GM18519 (cell line): Measurements from ENCODE around the gene TRAPPC12.
"Not testable (repeated sequence)": the region's sequence is repeated elsewhere in the genome, so short reads cannot be mapped to it uniquely, and the experiment has no call there.

Experiments
- ATAC-seq: cut with Tn5 transposase; IDR thresholded peaks from one replicate; pipeline ENCODE4 v1.9.1; 2021; ENCODE audit warnings: mild to moderate bottlenecking, moderate library complexity; ENCODE audit not compliant: unreplicated experiment, low FRiP score

The TRAPPC12 gene

DNA sequence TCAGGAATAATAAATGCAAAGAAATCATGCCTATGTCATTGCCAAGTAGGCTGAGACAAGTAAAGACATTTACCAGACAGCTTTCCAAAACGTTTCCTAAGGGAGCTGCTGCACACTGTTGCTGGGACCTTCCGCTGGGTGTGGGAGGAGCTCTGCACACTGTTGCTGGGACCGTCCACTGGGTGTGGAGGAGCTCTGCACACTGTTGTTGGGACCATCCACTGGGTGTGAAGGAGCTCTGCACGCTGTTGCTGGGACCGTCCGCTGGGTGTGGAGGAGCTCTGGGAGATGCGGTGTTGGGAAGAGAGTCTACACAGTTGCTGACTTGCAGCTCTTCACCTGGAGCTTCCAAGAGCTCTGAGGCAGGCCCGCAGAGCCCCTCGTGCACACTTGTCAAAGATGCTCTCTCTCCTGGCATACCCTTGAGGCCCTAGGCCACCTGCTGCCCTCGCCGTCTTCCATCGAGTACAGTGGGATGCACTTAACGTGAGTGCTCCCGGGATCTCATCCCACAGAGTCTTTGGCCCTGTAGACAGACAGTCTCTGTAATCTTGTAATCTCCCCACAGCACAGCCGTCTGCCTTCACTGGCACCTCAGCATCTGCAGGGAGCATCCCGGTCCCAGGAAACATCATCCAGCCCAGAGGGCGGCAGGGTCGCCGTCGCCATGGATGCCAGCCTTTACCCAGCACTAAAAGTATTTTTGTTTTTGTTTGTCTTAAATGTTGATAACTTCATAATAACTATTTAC lies 51.4 kb downstream of the TRAPPC12 start:
- no peak for ATAC-seq

- ATAC-seq: no peak
These were observed 52.6 kb downstream of the TRAPPC12 start for GRCh38 chr2:3432067-3432466.

DNA sequence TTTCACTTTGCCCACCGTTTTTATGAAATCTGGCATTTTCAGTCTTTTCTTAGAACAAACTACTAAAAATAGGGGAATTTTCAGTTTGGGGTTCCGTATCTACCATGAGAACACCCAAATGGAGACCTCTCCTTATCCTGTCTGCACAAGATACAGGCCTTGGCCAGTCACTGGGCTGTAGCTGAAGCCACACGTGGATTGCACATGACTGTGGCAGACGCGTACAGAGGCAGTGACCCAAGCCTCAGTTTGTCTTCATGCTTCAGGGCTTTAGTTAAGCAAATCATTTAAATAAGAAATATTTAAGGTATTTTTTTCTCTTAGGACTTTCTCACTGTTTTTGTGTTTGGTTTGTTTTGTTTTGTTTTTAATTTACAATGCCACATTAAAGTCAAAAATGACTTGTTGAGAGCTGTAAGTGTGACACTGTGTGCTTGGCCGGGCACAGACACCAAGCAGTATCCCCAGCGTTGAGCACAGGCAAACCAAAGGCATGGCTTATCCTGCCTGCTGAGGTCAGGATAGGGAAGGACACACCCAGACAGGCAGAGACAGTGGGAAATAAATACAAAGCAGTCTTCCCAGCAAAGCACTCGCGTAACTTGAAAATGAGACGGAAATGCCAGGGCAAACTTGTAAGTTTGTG lies 53.3 kb downstream of the TRAPPC12 start:
- ATAC-seq: no peak

- ATAC-seq: no peak
These were observed 53.8 kb downstream of the TRAPPC12 start for GRCh38 chr2:3433339-3433699.

GRCh38 chr2:3433776-3434400 lies 54.4 kb downstream of the TRAPPC12 start:
- no peak for ATAC-seq

- no peak for ATAC-seq
These were observed 55.2 kb downstream of the TRAPPC12 start for GRCh38 chr2:3434654-3435053.

DNA sequence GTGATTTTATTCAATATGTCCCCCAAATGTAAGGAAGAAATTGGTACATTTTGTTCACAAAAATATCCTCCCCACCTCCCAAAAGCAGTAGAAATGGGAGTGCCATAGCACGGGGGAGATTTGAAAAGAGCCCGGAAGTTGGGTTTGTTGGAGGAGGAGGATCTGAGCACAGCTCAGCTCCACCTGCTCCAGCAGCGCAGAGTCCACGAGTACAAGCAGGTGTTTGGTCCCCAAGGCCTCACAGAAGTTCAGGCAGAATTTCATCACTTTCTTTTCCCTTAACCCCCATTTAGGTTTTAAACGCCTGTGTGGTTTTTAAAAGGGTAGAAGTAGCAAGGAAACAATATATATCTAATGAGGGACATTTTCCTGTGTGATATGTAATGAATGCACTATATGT lies 56.0 kb downstream of the TRAPPC12 start:
- ATAC-seq: no peak

GRCh38 chr2:3440477-3440876 lies 61.0 kb downstream of the TRAPPC12 start:
- no peak for ATAC-seq

GRCh38 chr2:3441465-3441864 lies 62.0 kb downstream of the TRAPPC12 start:
- ATAC-seq: no peak

DNA sequence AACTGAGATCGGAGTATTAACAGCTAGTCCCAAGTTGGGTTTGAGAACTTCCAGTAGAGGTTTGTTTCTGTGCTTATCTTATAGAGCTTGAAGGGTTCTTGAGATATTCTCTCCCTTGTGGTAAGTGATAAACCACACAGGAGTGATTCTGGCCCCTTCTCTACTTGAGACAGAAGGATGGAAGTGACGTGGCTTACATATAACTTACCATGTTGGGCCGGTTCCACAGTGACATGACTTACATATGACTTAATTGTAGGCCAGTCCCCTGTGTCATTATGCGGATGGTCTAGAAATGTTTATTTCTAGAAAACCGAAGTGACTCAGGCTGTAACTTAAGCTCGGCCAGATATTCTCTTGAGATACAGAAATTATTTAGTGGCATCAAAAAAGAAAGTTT lies 62.7 kb downstream of the TRAPPC12 start:
- no peak for ATAC-seq

GRCh38 chr2:3443083-3443482 lies 63.6 kb downstream of the TRAPPC12 start:
- no peak for ATAC-seq

- no peak for ATAC-seq
These were observed 64.1 kb downstream of the TRAPPC12 start for GRCh38 chr2:3443506-3444084.

GRCh38 chr2:3445891-3446290 lies 66.4 kb downstream of the TRAPPC12 start:
- ATAC-seq: no peak

DNA sequence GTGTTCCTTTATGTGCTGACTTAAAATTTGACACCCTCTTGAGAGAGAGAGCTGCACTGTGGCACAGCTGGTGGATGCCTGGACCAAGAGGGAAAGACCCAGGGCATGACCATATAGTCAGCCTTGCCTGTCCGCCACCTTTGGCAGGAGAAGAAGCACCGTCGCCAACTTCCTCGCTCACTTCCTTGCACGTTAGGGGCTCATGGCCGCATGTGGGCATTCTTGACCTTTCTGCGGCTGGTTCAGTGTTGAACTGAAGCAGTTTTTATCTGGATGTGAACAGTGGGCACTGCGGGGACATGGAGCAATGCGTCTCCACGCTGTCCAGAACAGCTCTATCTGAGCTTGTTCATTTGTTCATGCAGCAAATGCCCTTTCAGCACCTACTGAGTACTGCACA lies 66.9 kb downstream of the TRAPPC12 start:
- ATAC-seq: no peak

- ATAC-seq: not testable (repeated sequence)
These were observed 67.7 kb downstream of the TRAPPC12 start for GRCh38 chr2:3447186-3447585.

DNA sequence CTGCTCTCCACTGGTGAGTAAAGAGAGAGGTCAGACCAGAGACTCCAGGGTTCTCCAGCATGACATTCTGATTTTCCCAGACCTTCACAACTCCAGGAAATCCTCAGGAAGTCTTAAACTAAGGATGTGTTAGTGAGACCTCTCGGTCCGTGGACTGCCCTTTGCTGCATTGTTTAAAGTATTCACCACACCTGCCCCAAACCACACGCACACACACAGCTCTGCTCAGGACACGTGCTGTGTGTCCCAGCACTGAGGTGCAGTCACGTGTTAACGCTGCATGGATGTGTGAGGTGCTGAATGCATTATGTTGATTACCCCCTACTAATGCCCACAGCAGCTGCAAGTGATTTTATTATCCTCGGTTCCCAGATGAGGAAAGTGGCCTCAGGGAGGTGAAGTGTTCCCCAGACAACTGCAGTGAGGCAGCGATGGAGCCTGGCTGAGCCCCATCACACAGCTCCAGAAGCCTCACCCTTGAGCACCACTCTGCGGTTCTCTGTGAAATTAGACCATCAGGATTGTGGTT lies 68.4 kb downstream of the TRAPPC12 start:
- ATAC-seq: no peak

DNA sequence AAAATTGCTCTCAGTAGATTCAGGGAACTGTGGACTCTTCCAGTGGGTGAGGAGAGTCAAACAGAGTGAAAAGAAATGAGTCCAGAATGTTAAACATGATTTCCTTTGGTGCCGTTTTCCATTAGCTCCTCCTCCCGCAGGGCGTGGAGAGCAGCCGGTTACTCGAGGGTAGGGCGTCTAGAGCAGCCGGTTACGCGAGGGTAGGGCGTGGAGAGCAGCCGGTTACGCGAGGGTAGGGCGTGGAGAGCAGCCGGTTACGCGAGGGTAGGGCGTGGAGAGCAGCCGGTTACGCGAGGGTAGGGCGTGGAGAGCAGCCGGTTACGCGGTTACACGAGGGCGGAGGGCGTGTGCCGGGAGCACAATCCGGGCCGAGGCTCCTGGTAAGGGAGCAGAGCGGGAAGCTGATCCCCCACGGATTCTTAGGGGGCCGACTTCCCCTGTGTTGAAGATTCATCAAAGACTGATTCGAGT lies 69.0 kb downstream of the TRAPPC12 start:
- ATAC-seq: not testable (repeated sequence)

- no peak for ATAC-seq
These were observed 69.6 kb downstream of the TRAPPC12 start for GRCh38 chr2:3449086-3449485.

DNA sequence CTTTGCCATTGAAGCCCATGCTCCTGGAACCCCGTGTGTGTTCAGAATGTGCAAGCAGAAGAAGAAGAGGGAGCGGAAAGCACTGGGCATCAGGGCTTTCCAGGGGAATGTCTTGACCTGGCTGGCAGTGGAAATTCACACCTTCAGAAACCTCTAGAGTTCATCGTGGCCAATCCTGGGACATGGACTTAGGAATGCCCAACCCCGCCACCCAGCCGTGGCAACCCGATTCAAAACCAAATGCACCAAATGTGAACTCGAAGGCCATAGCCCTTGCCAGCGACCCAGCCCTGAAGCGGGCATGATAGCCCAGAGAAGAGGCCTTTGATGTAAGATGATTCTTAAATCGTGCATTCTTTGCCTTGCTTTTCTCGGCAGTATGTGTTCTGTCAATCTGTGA lies 70.4 kb downstream of the TRAPPC12 start:
- no peak for ATAC-seq

DNA sequence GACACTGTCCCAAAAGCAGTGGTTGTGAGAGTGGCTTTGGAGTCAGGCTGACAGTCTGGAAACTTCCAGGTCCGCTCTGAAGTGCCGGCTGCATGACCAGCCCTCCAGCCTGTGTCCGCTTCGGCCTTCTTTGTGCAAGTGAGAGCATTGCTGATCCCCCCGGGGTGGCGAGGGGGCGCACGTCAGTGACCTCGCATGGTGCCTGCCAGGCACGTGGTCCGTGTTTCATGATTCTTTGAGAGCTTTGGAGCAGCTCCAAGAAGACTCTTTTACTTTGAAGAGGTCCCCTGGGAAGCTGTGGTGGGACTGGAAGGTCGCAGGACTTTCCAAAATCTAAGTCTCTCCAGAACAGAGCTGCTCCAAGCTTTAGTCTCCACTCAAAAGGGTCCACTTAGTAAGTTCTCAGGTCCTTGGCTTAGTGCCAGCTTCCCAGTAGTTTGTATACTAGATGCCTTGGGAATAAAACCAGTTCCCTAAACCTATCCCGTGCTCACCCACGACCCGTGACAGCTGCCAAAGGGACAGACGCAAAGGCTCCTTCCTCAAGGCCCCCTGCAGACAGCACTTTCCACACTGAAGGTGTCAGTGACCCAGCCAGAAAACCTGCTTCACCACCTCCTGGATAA lies 71.0 kb downstream of the TRAPPC12 start:
- no peak for ATAC-seq

DNA sequence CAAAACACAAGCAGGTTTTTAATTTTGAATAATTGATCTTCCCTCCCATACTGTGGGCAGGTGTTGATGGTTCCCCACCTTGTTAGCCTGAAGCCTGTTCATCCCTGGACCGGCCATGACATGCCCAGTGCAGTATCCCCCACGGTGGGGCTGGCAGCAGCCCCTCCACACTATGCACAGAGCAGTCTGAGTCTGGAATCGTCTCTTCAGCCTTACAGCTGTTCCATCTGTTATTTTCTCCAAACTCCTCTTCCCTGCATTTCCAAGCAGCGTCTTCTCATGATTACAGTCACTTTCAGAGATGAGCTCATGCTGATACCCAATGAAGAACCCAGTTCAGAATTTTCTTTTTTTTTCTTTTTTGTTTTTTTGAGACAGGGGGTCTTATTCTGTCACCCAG lies 71.7 kb downstream of the TRAPPC12 start:
- no peak for ATAC-seq
